Measurements from ENCODE around the gene RILPL1.
"Not testable (repeated sequence)": the region's sequence is repeated elsewhere in the genome, so short reads cannot be mapped to it uniquely, and the experiment has no call there.

Gene RILPL1, protein sequence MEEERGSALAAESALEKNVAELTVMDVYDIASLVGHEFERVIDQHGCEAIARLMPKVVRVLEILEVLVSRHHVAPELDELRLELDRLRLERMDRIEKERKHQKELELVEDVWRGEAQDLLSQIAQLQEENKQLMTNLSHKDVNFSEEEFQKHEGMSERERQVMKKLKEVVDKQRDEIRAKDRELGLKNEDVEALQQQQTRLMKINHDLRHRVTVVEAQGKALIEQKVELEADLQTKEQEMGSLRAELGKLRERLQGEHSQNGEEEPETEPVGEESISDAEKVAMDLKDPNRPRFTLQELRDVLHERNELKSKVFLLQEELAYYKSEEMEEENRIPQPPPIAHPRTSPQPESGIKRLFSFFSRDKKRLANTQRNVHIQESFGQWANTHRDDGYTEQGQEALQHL

DNA sequence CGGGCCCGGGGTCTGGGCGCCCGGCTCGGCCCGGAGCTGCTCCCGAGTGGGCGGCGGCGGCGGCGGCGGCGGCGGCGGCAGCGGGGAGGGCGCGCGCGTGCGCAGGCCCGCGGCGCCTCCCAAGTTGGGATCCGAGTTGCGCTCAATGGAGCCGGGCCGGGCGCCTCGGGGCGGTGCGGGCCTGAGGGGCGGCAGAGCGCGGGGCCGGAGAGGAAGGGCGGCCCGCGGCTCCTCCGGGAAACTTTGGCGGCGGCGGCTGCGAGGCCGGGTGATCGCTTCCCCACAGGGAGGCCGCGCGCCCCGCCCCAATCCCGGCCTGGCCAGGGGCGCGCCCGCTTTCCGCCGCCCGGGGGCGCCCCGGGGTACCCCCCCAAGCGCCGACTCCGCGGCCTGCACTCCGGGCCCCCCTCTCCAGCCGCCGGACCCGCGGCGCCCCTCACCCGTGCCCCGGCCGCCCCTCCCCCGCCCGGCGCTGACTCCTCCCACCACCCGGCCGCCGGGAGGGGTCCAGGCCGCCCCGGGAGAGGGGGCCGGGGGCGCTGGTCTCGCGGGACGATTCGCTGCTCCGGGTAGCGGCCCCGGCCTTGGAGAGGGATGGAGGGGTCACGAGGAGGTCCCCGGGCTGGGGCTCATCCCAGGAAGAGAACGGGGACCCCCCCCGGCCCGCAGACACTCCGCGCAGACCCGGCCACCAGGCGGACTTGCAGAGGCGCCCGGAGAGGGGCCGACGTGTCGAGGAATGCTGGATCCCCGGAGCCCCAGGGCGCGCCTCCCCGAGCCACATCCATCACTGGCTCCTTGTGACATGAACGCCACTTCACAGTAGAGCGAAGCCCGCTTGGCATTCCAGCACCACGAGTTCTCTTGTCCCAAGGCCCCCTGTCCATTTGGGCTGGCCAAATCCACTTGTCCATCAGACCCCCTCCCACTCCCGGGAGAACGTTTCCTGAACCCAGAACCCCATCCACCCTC is at the start of gene RILPL1:
Gene RILPL1, minus strand, starts transcription at position 48 of the 972 bp plus-strand sequence. CDS start 237 bp downstream, outside the sequence.
- Mint-ChIP-seq H3K4me3 (peak within 1 kb of the TSS; percentile 87), H3K27me3 (no peaks in the 10 kb centered on the region), H3K27ac (peak within 1 kb of the TSS; percentile 77), H3K9me3 (ENCODE audit: low read depth) (no peaks in the 10 kb centered on the region), H3K36me3 (no peaks in the 10 kb centered on the region), H3K4me1 (ENCODE audit: low read depth) (peaks cover 19% of the 10 kb centered on the region)

DNA sequence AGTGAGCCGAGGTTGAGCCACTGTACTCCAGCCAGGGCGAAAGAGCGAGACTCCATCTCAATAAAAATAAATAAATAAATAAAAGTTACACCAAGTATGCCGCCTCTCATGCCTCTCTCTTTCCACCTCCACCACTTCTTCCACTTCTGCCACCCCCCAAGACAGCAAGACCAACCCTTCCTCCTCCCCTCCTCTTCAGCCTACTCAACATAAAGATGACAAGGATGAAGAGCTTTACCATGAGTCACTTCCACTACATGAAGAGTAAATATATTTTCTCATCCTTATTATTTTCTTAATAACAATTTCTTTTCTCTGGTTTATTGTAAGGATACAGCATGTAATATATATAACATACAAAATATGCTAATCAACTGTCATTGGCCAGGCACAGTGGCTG is 47.3 kb upstream of the RILPL1 start:
- Mint-ChIP-seq H3K9me3 (ENCODE audit: low read depth) (no peaks in the 10 kb centered on the region), H3K4me1 (ENCODE audit: low read depth) (peaks cover 24% of the 10 kb centered on the region), H3K27ac (peak overlapping the region; percentile 46), H3K36me3 (no peaks in the 10 kb centered on the region), H3K27me3 (no peaks in the 10 kb centered on the region), H3K4me3 (no peak overlapping the region)

DNA sequence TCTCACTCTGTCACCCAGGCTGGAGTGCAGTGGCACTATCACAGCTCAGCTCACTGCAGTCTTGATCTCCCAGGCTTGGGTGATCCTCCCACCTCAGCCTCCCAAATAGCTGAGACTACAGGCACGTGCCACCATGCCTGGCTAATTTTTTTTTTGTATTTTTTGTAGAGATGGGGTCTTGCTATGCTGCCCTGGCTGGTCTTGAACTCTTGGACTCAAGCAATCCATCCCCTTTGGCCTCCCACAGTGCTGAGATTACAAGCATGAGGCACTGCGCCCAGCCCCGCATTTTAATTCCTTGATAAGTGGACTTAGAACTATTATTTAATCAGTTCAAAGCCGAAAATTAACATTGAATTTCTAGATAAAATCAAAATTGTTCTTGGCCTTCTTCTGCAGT is 45.3 kb upstream of the RILPL1 start:
- not testable (repeated sequence) for H3K9me3 Mint-ChIP-seq (ENCODE audit: low read depth); H3K4me3 Mint-ChIP-seq; H3K36me3 Mint-ChIP-seq; H3K27me3 Mint-ChIP-seq; H3K27ac Mint-ChIP-seq
- H3K4me1 Mint-ChIP-seq (ENCODE audit: low read depth) = peaks cover 16% of the 10 kb centered on the region

DNA sequence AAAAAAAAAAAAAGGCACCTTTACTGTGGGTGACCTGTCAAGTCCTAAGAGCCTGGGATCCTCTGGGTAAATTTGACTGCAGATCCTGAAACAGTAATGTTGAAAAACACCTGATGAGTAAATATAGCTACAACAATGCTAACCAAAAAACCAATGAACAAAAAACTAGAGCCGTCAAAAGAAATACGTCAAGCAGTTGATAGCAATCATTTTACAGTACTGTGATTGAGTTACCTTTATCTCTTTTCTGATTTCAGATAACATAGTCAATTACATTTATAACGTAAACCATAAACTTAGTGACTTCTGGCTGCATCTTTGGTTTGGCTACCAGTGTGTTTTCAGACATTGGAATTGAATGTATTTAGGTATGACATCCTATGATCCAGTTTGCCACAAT is 44.7 kb upstream of the RILPL1 start:
- no peak overlapping the region for H3K27ac Mint-ChIP-seq
- peaks cover 14% of the 10 kb centered on the region for H3K4me1 Mint-ChIP-seq (ENCODE audit: low read depth)
- no peaks in the 10 kb centered on the region for H3K27me3 Mint-ChIP-seq
- H3K36me3 Mint-ChIP-seq = no peaks in the 10 kb centered on the region
- H3K9me3 Mint-ChIP-seq (ENCODE audit: low read depth) = no peaks in the 10 kb centered on the region
- no peak overlapping the region for H3K4me3 Mint-ChIP-seq

DNA sequence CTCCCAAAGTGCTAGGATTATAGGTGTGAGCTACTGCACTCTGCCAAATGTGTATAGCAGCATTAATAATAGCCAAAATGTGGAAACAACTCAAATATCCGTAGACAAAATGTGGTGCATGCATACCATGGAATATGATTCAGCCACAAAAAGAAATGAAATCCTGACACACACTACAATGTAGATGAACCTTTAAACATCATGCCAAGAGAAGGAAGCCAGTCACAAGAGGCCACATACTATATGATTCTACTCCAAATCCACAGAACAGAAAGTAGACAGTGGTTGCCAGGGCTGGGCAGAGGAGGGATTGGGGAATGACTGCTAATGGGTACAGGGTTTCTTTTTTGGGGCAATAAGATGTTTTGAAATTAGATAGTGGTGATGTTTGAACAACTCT is 43.1 kb upstream of the RILPL1 start:
- Mint-ChIP-seq H3K4me1 (ENCODE audit: low read depth) (peaks cover 3% of the 10 kb centered on the region), H3K4me3 (no peak overlapping the region), H3K27ac (no peak overlapping the region), H3K9me3 (ENCODE audit: low read depth) (no peaks in the 10 kb centered on the region), H3K36me3 (no peaks in the 10 kb centered on the region), H3K27me3 (no peaks in the 10 kb centered on the region)

DNA sequence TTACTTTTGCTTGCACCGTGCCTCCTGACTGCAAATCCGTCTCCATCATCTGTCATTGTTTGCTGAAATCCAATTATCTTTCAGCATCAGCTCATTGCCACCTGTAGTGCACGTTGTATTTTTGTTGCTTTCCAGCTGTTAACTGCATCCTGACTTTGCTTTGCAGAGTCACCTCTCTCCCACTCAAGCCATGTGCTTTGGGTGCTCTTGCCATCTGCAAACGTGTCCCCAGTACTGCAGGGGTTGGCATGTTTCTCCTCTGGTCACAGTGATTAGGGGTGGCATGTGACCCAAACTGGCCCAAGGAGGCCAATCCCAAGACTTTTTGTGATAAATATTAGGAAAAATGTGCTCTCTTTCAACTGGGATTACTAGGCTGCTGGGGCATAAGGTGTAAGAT is 40.4 kb upstream of the RILPL1 start:
- no peaks in the 10 kb centered on the region for H3K36me3 Mint-ChIP-seq
- H3K27me3 Mint-ChIP-seq = no peaks in the 10 kb centered on the region
- no peak overlapping the region for H3K27ac Mint-ChIP-seq
- no peaks in the 10 kb centered on the region for H3K9me3 Mint-ChIP-seq (ENCODE audit: low read depth)
- no peak overlapping the region for H3K4me3 Mint-ChIP-seq
- peaks cover 4% of the 10 kb centered on the region for H3K4me1 Mint-ChIP-seq (ENCODE audit: low read depth)

DNA sequence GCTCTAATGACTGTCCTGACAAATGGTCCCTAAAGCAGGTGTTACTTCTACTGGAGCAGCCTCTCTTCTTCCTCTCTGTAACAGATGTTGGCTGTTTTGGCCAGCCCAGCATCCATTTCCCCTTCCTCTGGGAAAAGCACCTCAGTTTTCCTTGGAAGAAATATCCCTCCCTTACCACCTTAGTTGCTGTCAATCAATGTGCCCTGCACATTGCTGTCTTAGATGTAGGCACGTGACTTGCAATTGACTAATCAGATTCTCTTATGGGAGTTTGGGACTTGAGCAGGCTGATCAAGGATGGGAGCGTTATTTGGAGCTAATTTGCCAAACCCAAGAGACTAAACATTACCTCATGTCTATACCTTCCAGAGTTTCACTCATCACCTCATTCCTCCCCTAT is 38.9 kb upstream of the RILPL1 start:
- Mint-ChIP-seq H3K27me3 (no peaks in the 10 kb centered on the region), H3K9me3 (ENCODE audit: low read depth) (no peaks in the 10 kb centered on the region), H3K4me3 (no peak overlapping the region), H3K27ac (no peak overlapping the region), H3K36me3 (no peaks in the 10 kb centered on the region), H3K4me1 (ENCODE audit: low read depth) (peaks cover 4% of the 10 kb centered on the region)

DNA sequence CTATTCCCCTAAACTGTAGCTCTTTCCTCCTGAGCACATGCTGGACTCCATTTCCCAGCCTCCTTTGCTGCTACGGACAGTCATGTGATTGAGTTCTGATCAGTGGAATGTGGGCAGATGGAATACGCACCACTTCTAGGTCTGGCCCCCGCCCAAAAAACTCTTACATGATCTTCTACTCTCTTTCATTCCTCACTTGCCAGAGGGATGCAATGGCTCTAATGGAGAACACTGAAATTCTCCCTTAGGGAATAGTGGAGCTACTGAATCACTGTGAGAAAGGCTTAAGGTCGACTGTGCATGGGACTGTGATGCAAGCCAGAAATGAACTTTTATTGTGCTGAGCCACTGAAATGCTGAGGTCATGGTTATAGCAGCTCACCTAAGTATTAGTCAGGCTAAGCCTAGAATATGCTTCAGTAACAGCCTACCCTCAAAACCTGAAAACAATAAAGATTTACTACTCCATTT is 37.9 kb upstream of the RILPL1 start:
- H3K27me3 Mint-ChIP-seq = no peaks in the 10 kb centered on the region
- H3K9me3 Mint-ChIP-seq (ENCODE audit: low read depth) = no peaks in the 10 kb centered on the region
- H3K4me3 Mint-ChIP-seq = no peak overlapping the region
- H3K27ac Mint-ChIP-seq = no peak overlapping the region
- no peaks in the 10 kb centered on the region for H3K36me3 Mint-ChIP-seq
- H3K4me1 Mint-ChIP-seq (ENCODE audit: low read depth) = peaks cover 4% of the 10 kb centered on the region

DNA sequence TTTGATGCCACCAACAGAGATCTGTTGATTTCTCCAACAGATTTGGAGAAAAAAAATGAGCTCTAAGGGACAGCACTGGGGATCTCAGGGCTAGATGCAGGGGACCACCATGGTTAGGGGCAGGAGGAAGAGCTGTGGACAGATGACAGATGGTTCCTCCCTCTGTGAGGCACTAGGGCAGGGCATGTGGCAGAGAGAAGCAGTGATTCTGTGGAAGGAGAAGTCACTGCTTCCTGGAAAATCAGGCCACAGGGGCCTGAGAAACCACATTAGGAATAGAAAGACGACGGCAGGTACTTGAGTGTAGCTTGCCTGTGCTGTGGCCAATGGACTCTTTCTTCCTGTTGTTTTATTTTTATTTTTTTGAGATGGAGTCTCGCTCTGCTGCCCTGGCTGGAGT is 25.9 kb upstream of the RILPL1 start:
- H3K27me3 Mint-ChIP-seq = no peaks in the 10 kb centered on the region
- no peak overlapping the region for H3K4me3 Mint-ChIP-seq
- H3K36me3 Mint-ChIP-seq = no peaks in the 10 kb centered on the region
- no peaks in the 10 kb centered on the region for H3K9me3 Mint-ChIP-seq (ENCODE audit: low read depth)
- H3K4me1 Mint-ChIP-seq (ENCODE audit: low read depth) = no peaks in the 10 kb centered on the region
- H3K27ac Mint-ChIP-seq = no peak overlapping the region

DNA sequence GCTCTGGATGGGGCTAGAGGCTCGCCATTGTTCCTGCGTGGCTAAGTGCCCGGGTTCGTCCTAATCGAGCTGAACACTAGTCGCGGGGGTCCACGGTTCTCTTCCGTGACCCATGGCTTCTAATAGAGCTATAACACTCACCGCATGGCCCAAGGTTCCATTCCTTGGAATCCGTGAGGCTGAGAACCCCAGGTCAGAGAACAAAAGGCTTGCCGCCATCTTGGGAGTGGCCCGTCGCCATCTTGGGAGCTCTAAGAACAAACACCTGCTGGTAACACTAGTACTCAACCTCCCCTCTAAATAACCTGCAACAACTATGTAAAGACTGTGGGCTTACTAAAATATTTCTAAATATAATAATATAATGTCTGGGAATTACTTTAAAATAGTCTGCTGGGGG is 25.0 kb upstream of the RILPL1 start:
- H3K4me3 Mint-ChIP-seq; H3K27ac Mint-ChIP-seq; H3K27me3 Mint-ChIP-seq; H3K36me3 Mint-ChIP-seq; H3K9me3 Mint-ChIP-seq (ENCODE audit: low read depth); H3K4me1 Mint-ChIP-seq (ENCODE audit: low read depth): not testable (repeated sequence)

DNA sequence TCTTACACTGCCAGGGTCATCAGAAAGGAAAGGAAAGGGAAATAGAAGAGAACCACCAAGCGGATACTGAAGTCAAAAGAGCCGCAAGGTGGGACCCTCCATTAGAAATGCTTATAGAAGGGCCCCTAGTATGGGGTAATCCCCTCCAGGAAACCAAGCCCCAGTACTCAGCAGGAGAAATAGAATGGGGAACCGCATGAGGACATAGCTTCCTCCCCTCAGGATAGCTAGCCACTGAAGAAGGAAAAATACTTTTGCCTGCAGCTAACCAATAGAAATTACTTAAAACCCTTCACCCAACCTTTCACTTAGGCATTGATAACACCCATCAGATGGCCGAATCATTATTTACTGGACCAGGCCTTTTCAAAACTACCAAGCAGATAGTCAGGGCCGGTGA is 21.3 kb upstream of the RILPL1 start:
- H3K27ac Mint-ChIP-seq; H3K4me1 Mint-ChIP-seq (ENCODE audit: low read depth); H3K36me3 Mint-ChIP-seq; H3K27me3 Mint-ChIP-seq; H3K4me3 Mint-ChIP-seq; H3K9me3 Mint-ChIP-seq (ENCODE audit: low read depth): not testable (repeated sequence)

DNA sequence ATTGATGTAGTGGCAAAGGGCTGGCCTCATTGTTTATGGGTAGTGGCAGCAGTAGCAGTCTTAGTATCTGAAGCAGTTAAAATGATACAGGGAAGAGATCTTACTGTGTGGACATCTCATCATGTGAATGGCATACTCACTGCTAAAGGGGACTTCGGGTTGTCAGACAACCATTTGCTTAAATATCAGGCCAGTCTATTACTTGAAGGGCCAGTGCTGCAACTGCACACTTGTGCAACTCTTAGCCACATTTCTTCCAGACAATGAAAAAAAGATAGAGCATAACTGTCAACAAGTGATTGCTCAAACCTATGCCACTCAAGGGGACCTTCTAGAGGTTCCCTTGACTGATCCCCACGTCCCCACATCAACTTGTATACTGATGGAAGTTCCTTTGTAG is 20.6 kb upstream of the RILPL1 start:
- H3K9me3 Mint-ChIP-seq (ENCODE audit: low read depth); H3K4me3 Mint-ChIP-seq; H3K4me1 Mint-ChIP-seq (ENCODE audit: low read depth); H3K36me3 Mint-ChIP-seq; H3K27ac Mint-ChIP-seq; H3K27me3 Mint-ChIP-seq: not testable (repeated sequence)

DNA sequence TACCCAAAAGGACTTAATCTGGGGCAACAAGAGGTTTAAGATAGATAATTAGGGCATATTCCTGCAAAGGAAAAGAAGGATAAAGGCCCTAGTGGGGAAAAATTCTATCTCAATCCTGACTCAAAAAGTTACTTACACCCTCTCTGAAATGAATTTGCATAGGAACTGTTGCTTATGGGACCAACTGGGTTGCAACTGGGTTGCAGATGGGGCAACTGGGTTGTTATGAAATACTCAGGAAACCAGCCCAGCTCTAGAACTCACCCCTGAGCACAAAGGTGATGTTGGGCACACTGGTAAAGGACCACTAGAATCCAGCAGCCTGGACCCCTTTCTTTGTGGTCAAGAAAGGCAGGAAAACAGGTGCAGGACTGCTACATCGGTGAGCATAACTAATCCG is 17.2 kb upstream of the RILPL1 start:
- H3K4me3 Mint-ChIP-seq = no peak overlapping the region
- no peaks in the 10 kb centered on the region for H3K4me1 Mint-ChIP-seq (ENCODE audit: low read depth)
- H3K27ac Mint-ChIP-seq = no peak overlapping the region
- no peaks in the 10 kb centered on the region for H3K36me3 Mint-ChIP-seq
- no peaks in the 10 kb centered on the region for H3K27me3 Mint-ChIP-seq
- no peaks in the 10 kb centered on the region for H3K9me3 Mint-ChIP-seq (ENCODE audit: low read depth)

DNA sequence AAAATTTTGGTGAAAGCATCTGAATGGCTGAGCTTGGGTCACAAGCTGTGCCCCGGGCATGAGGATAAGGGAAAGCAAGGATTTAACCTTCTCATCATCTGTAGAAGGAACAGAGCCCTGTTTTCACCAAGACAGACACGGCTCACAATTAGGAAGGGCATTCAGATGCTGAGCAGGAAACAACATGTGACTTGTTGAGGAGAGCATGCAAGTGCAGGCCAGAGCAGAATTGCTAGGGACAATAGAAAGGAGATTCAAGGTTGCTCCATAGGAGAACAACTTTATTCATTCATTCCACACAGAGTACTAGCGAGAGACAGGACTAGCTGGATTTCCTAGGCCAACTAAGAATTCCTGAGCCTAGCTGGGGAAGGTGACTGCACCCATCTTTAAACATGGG is 14.6 kb upstream of the RILPL1 start:
- Mint-ChIP-seq H3K4me1 (ENCODE audit: low read depth) (no peaks in the 10 kb centered on the region), H3K27me3 (no peaks in the 10 kb centered on the region), H3K36me3 (no peaks in the 10 kb centered on the region), H3K27ac (no peak overlapping the region), H3K9me3 (ENCODE audit: low read depth) (no peaks in the 10 kb centered on the region), H3K4me3 (no peak overlapping the region)

DNA sequence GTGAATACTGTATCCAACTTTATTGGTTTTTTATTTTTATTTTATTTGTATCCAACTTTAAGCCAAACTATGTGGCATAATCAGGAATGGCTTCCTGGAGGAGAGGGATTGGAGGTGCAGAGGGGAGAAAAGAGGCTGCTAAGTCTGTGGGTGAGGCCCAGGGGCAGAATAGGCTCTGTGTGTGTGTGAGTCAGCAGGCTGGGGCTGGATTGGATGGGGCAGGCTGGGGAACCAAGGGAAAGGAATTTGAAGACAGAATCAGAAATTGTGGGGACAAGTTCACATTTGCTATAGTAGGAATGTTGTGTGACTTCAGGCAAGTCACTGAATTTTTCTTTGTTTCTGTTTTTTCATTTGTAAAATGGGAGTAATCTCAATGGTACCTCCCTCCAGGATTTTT is 12.8 kb upstream of the RILPL1 start:
- Mint-ChIP-seq H3K9me3 (ENCODE audit: low read depth) (no peaks in the 10 kb centered on the region), H3K4me1 (ENCODE audit: low read depth) (no peaks in the 10 kb centered on the region), H3K4me3 (no peak overlapping the region), H3K36me3 (no peaks in the 10 kb centered on the region), H3K27me3 (no peaks in the 10 kb centered on the region), H3K27ac (no peak overlapping the region)
